ENCODE results near the gene GSC. TPM values are rescaled to one million over a fixed set of nuclear protein-coding genes. Genes with fewer than 3 reads are reported as not detected.

GSC gene
- total RNA-seq, 1 donor from 2014 or later = 2.6 TPM

- Histone ChIP-seq H3K9me3 (ENCODE audit: control insufficient read depth in 3 of 3, low read length in 3 of 3) (no peaks in the 10 kb centered on the region), H3K36me3 (ENCODE audit: control insufficient read depth in 3 of 3, insufficient read depth in 3 of 3, low read length in 3 of 3) (no peaks in the 10 kb centered on the region), H3K4me3 (ENCODE audit: low read length in 3 of 3) (no peak overlapping the region), H3K27me3 (ENCODE audit: control insufficient read depth in 3 of 3, insufficient read depth in 3 of 3, low read length in 3 of 3) (peaks cover 16 to 32% (median 26%) of the 10 kb centered on the region in 3 donors), H3K9ac (ENCODE audit: low read depth in 1 of 3, low read length in 3 of 3) (no peak overlapping the region), H3K27ac (ENCODE audit: low read depth, low read length) (peak overlapping the region; percentile 47), H3K4me1 (ENCODE audit: control insufficient read depth in 3 of 3, insufficient read depth in 3 of 3, low read length in 3 of 3) (peaks cover 4 to 28% (median 10%) of the 10 kb centered on the region in 3 donors)
These were observed 7.5 kb downstream of the GSC start for GRCh38 chr14:94762431-94762830.

GRCh38 chr14:94761997-94762377 is 7.9 kb downstream of the GSC start:
- H3K4me1 ChIP-seq (ENCODE audit: control insufficient read depth in 3 of 3, insufficient read depth in 3 of 3, low read length in 3 of 3) = peaks cover 4 to 28% (median 10%) of the 10 kb centered on the region in 3 donors
- no peaks in the 10 kb centered on the region for H3K9me3 ChIP-seq (ENCODE audit: control insufficient read depth in 3 of 3, low read length in 3 of 3)
- H3K9ac ChIP-seq (ENCODE audit: low read depth in 1 of 3, low read length in 3 of 3) = no peak overlapping the region
- peak overlapping the region; percentile 47 for H3K27ac ChIP-seq (ENCODE audit: low read depth, low read length)
- no peaks in the 10 kb centered on the region for H3K36me3 ChIP-seq (ENCODE audit: control insufficient read depth in 3 of 3, insufficient read depth in 3 of 3, low read length in 3 of 3)
- H3K4me3 ChIP-seq (ENCODE audit: low read length in 3 of 3) = no peak overlapping the region
- H3K27me3 ChIP-seq (ENCODE audit: control insufficient read depth in 3 of 3, insufficient read depth in 3 of 3, low read length in 3 of 3) = peaks cover 11 to 28% (median 22%) of the 10 kb centered on the region in 3 donors

- H3K4me1 ChIP-seq (ENCODE audit: control insufficient read depth in 3 of 3, insufficient read depth in 3 of 3, low read length in 3 of 3) = peaks cover 4 to 28% (median 10%) of the 10 kb centered on the region in 3 donors
- H3K27me3 ChIP-seq (ENCODE audit: control insufficient read depth in 3 of 3, insufficient read depth in 3 of 3, low read length in 3 of 3) = peaks cover 6 to 23% (median 22%) of the 10 kb centered on the region in 3 donors
- H3K36me3 ChIP-seq (ENCODE audit: control insufficient read depth in 3 of 3, insufficient read depth in 3 of 3, low read length in 3 of 3) = no peaks in the 10 kb centered on the region
- no peak overlapping the region for H3K4me3 ChIP-seq (ENCODE audit: low read length in 3 of 3)
- no peaks in the 10 kb centered on the region for H3K9me3 ChIP-seq (ENCODE audit: control insufficient read depth in 3 of 3, low read length in 3 of 3)
- H3K27ac ChIP-seq (ENCODE audit: low read depth, low read length) = peak overlapping the region; percentile 47
- H3K9ac ChIP-seq (ENCODE audit: low read depth in 1 of 3, low read length in 3 of 3) = no peak overlapping the region
These were observed 8.4 kb downstream of the GSC start for GRCh38 chr14:94761348-94761996.

- H3K9ac ChIP-seq (ENCODE audit: low read depth in 1 of 3, low read length in 3 of 3) = no peak overlapping the region
- H3K9me3 ChIP-seq (ENCODE audit: control insufficient read depth in 3 of 3, low read length in 3 of 3) = no peaks in the 10 kb centered on the region
- H3K4me1 ChIP-seq (ENCODE audit: control insufficient read depth in 3 of 3, insufficient read depth in 3 of 3, low read length in 3 of 3) = peaks cover 7 to 18% (median 17%) of the 10 kb centered on the region in 3 donors
- H3K27me3 ChIP-seq (ENCODE audit: control insufficient read depth in 3 of 3, insufficient read depth in 3 of 3, low read length in 3 of 3) = peaks cover 0 to 12% (median 5%) of the 10 kb centered on the region in 3 donors
- no peak overlapping the region for H3K4me3 ChIP-seq (ENCODE audit: low read length in 3 of 3)
- H3K36me3 ChIP-seq (ENCODE audit: control insufficient read depth in 3 of 3, insufficient read depth in 3 of 3, low read length in 3 of 3) = no peaks in the 10 kb centered on the region
- H3K27ac ChIP-seq (ENCODE audit: low read depth, low read length) = no peak overlapping the region
These were observed 13.5 kb downstream of the GSC start for GRCh38 chr14:94756310-94756882.

GRCh38 chr14:94754391-94754942 is 15.4 kb downstream of the GSC start:
- Histone ChIP-seq H3K9ac (ENCODE audit: low read depth in 1 of 3, low read length in 3 of 3) (no peak overlapping the region), H3K27ac (ENCODE audit: low read depth, low read length) (no peak overlapping the region), H3K36me3 (ENCODE audit: control insufficient read depth in 3 of 3, insufficient read depth in 3 of 3, low read length in 3 of 3) (no peaks in the 10 kb centered on the region), H3K9me3 (ENCODE audit: control insufficient read depth in 3 of 3, low read length in 3 of 3) (no peaks in the 10 kb centered on the region), H3K4me3 (ENCODE audit: low read length in 3 of 3) (no peak overlapping the region), H3K4me1 (ENCODE audit: control insufficient read depth in 3 of 3, insufficient read depth in 3 of 3, low read length in 3 of 3) (peaks cover 11 to 19% (median 19%) of the 10 kb centered on the region in 3 donors), H3K27me3 (ENCODE audit: control insufficient read depth in 3 of 3, insufficient read depth in 3 of 3, low read length in 3 of 3) (peaks cover 0 to 8% (median 0%) of the 10 kb centered on the region in 3 donors)

- H3K27me3 ChIP-seq (ENCODE audit: control insufficient read depth in 3 of 3, insufficient read depth in 3 of 3, low read length in 3 of 3) = peaks cover 0 to 8% (median 4%) of the 10 kb centered on the region in 3 donors
- H3K4me3 ChIP-seq (ENCODE audit: low read length in 3 of 3) = peak overlapping the region in 2 of 3 donors; percentile 4 to 41
- peaks cover 11 to 19% (median 16%) of the 10 kb centered on the region in 3 donors for H3K4me1 ChIP-seq (ENCODE audit: control insufficient read depth in 3 of 3, insufficient read depth in 3 of 3, low read length in 3 of 3)
- H3K9me3 ChIP-seq (ENCODE audit: control insufficient read depth in 3 of 3, low read length in 3 of 3) = no peaks in the 10 kb centered on the region
- peak overlapping the region in 1 of 3 donors; percentile 36 for H3K9ac ChIP-seq (ENCODE audit: low read depth in 1 of 3, low read length in 3 of 3)
- H3K36me3 ChIP-seq (ENCODE audit: control insufficient read depth in 3 of 3, insufficient read depth in 3 of 3, low read length in 3 of 3) = no peaks in the 10 kb centered on the region
- H3K27ac ChIP-seq (ENCODE audit: low read depth, low read length) = peak overlapping the region; percentile 80
These were observed 17.1 kb downstream of the GSC start for GRCh38 chr14:94752591-94753436.

- Histone ChIP-seq H3K9ac (ENCODE audit: low read depth in 1 of 3, low read length in 3 of 3) (no peak overlapping the region), H3K4me3 (ENCODE audit: low read length in 3 of 3) (no peak overlapping the region), H3K4me1 (ENCODE audit: control insufficient read depth in 3 of 3, insufficient read depth in 3 of 3, low read length in 3 of 3) (peaks cover 11 to 19% (median 16%) of the 10 kb centered on the region in 3 donors), H3K36me3 (ENCODE audit: control insufficient read depth in 3 of 3, insufficient read depth in 3 of 3, low read length in 3 of 3) (no peaks in the 10 kb centered on the region), H3K27me3 (ENCODE audit: control insufficient read depth in 3 of 3, insufficient read depth in 3 of 3, low read length in 3 of 3) (peaks cover 0 to 8% (median 4%) of the 10 kb centered on the region in 3 donors), H3K27ac (ENCODE audit: low read depth, low read length) (peak overlapping the region; percentile 45), H3K9me3 (ENCODE audit: control insufficient read depth in 3 of 3, low read length in 3 of 3) (no peaks in the 10 kb centered on the region)
These were observed 18.0 kb downstream of the GSC start for GRCh38 chr14:94751956-94752355.

- Histone ChIP-seq H3K27ac (ENCODE audit: low read depth, low read length) (no peak overlapping the region), H3K27me3 (ENCODE audit: control insufficient read depth in 3 of 3, insufficient read depth in 3 of 3, low read length in 3 of 3) (peaks cover 0 to 8% (median 4%) of the 10 kb centered on the region in 3 donors), H3K4me3 (ENCODE audit: low read length in 3 of 3) (no peak overlapping the region), H3K4me1 (ENCODE audit: control insufficient read depth in 3 of 3, insufficient read depth in 3 of 3, low read length in 3 of 3) (peaks cover 11 to 19% (median 16%) of the 10 kb centered on the region in 3 donors), H3K9me3 (ENCODE audit: control insufficient read depth in 3 of 3, low read length in 3 of 3) (no peaks in the 10 kb centered on the region), H3K9ac (ENCODE audit: low read depth in 1 of 3, low read length in 3 of 3) (no peak overlapping the region), H3K36me3 (ENCODE audit: control insufficient read depth in 3 of 3, insufficient read depth in 3 of 3, low read length in 3 of 3) (no peaks in the 10 kb centered on the region)
These were observed 18.6 kb downstream of the GSC start for GRCh38 chr14:94751321-94751720.

GRCh38 chr14:94750371-94750770 is 19.5 kb downstream of the GSC start:
- Histone ChIP-seq H3K27me3 (ENCODE audit: control insufficient read depth in 3 of 3, insufficient read depth in 3 of 3, low read length in 3 of 3) (peaks cover 0 to 8% (median 4%) of the 10 kb centered on the region in 3 donors), H3K27ac (ENCODE audit: low read depth, low read length) (no peak overlapping the region), H3K9me3 (ENCODE audit: control insufficient read depth in 3 of 3, low read length in 3 of 3) (no peaks in the 10 kb centered on the region), H3K4me1 (ENCODE audit: control insufficient read depth in 3 of 3, insufficient read depth in 3 of 3, low read length in 3 of 3) (peaks cover 11 to 19% (median 16%) of the 10 kb centered on the region in 3 donors), H3K9ac (ENCODE audit: low read depth in 1 of 3, low read length in 3 of 3) (no peak overlapping the region), H3K4me3 (ENCODE audit: low read length in 3 of 3) (no peak overlapping the region), H3K36me3 (ENCODE audit: control insufficient read depth in 3 of 3, insufficient read depth in 3 of 3, low read length in 3 of 3) (no peaks in the 10 kb centered on the region)

All from skeletal muscle tissue (tissue), 4 donors.